GM12878 (cell line): ENCODE results near the gene CNOT8. TPM values are rescaled to one million over a fixed set of nuclear protein-coding genes. Genes with fewer than 3 reads are reported as not detected.

Experiments used
- ATAC-seq: fragments of 200-7000 bp; cut with Tn5 transposase; 3 replicates; pipeline ENCODE4 v1.9.1; 2020; ENCODE audit warnings: mild to moderate bottlenecking, moderate library complexity
- BruUV-seq: library from RNA; stranded (reverse); fragments of 400-500 nt; replicated peaks from 2 replicates; lab custom pipeline; 2021; lab: Mats Ljungman, UMichigan
- CTCF ChIA-PET: fragments of 300-600 bp; sonication (Branson Sonifier 250); formaldehyde crosslinking; extraction: SDS; loops from one replicate; lab custom pipeline; 2021; ENCODE audit warnings: inconsistent platforms; lab: Yijun Ruan, JAX
- POLR2A ChIA-PET: fragments of 350-600 bp; formaldehyde crosslinking; extraction: SDS; loops from one replicate; lab custom pipeline; 2021; ENCODE audit warnings: inconsistent platforms; lab: Charles Lee
- RAD21 ChIA-PET: fragments of 300-600 bp; sonication (Branson Sonifier 250); formaldehyde crosslinking; loops from one replicate; lab custom pipeline; 2023; ENCODE audit warnings: antibody characterized with exemption; ENCODE audit not compliant: unreplicated experiment; lab: Charles Lee
- SMC1A ChIA-PET: fragments of 300-600 bp; sonication (Branson Sonifier 250); formaldehyde crosslinking; loops from one replicate; lab custom pipeline; 2023; ENCODE audit not compliant: unreplicated experiment, uncharacterized antibody; lab: Charles Lee
- DNase-seq: peaks from one replicate; pipeline ENCODE4 v3.0.0-alpha.2; 2011; ENCODE audit warnings: low read depth, low spot score
- FAIRE-seq: peaks from 3 replicates; lab custom pipeline; 2011; peaks lifted over from hg19 to GRCh38; lab: Jason Lieb, UNC
- H2AFZ ChIP-seq: 2 replicates; pipeline ENCODE4 v1.6.0; 2011; ENCODE audit warnings: low read depth, low read length, control low read depth; ENCODE audit not compliant: control insufficient read depth
- H3K27ac ChIP-seq: 2 replicates; pipeline ENCODE4 v1.5.1; 2011; ENCODE audit warnings: control low read depth; ENCODE audit not compliant: control insufficient read depth, insufficient read depth
- H3K27me3 ChIP-seq, 2 experiments: replicated peaks in 1 of 2; 2 replicates each; pipeline versions ENCODE4 v1.6.0 to v1.6.1; 2011; ENCODE audit warnings: low read length in 1 of 2; ENCODE audit not compliant: control insufficient read depth in 2 of 2, insufficient read depth in 2 of 2
- H3K36me3 ChIP-seq, 2 experiments: 2 replicates each; pipeline ENCODE4 v1.5.1; 2011; ENCODE audit warnings: low read length in 1 of 2; ENCODE audit not compliant: control insufficient read depth in 2 of 2, insufficient read depth in 2 of 2
- H3K4me1 ChIP-seq: 2 replicates; pipeline ENCODE4 v1.6.1; 2011; ENCODE audit warnings: mild to moderate bottlenecking, low read length, moderate library complexity, mixed read lengths; ENCODE audit not compliant: control insufficient read depth, insufficient read depth
- H3K4me2 ChIP-seq: 2 replicates; pipeline ENCODE4 v1.6.0; 2011; ENCODE audit warnings: control low read depth; ENCODE audit not compliant: control insufficient read depth, insufficient read depth
- H3K4me3 ChIP-seq: fragments of 200-600 bp; sonication (generic); 2 replicates; pipeline ENCODE4 v1.5.1; 2016
- H3K79me2 ChIP-seq: 2 replicates; pipeline ENCODE4 v1.6.0; 2011; ENCODE audit warnings: low read length; ENCODE audit not compliant: control insufficient read depth, insufficient read depth
- H3K9ac ChIP-seq: 2 replicates; pipeline ENCODE4 v1.8.0; 2011; ENCODE audit warnings: low read length, control low read depth, mixed read lengths; ENCODE audit not compliant: control insufficient read depth, insufficient read depth
- H3K9me3 ChIP-seq: replicated peaks from 3 replicates; pipeline ENCODE4 v1.5.1; 2011; ENCODE audit warnings: mild to moderate bottlenecking, low read length; ENCODE audit not compliant: control insufficient read depth, insufficient read depth
- H4K20me1 ChIP-seq: 2 replicates; pipeline ENCODE4 v1.6.0; 2011; ENCODE audit not compliant: control insufficient read depth, insufficient read depth
- BMI1 ChIP-seq: fragments of 450-650 bp; IDR thresholded peaks from 2 replicates; pipeline ENCODE4 v1.6.1; 2016; ENCODE audit warnings: mild to moderate bottlenecking, moderate library complexity, borderline replicate concordance
- CREB1 ChIP-seq: IDR thresholded peaks from 2 replicates; pipeline ENCODE4 v1.6.1; 2012; ENCODE audit warnings: low read depth, mild to moderate bottlenecking, inconsistent platforms
- EED ChIP-seq: sonication (generic); IDR thresholded peaks from 2 replicates; pipeline ENCODE4 v1.6.1; 2016; ENCODE audit warnings: antibody characterized with exemption, low read depth
- HDAC6 ChIP-seq: fragments of 200-600 bp; sonication (generic); IDR thresholded peaks from one replicate; pipeline ENCODE4 v1.8.0; 2017; ENCODE audit warnings: antibody characterized with exemption; ENCODE audit not compliant: unreplicated experiment
- HSF1 ChIP-seq: fragments of 150-350 bp; IDR thresholded peaks from 2 replicates; pipeline ENCODE4 v1.6.1; 2014; ENCODE audit warnings: mild to moderate bottlenecking, low read depth, low read length
- IKZF2 ChIP-seq, 2 experiments: fragments of 450-650 bp; IDR thresholded peaks; 2 replicates each; pipeline ENCODE4 v1.6.1; 2017; ENCODE audit warnings: mild to moderate bottlenecking in 2 of 2, moderate library complexity in 2 of 2
- IRF5 ChIP-seq: fragments of 450-650 bp; IDR thresholded peaks from 2 replicates; pipeline ENCODE4 v1.6.1; 2017; ENCODE audit warnings: borderline replicate concordance
- KLF5 ChIP-seq: fragments of 450-650 bp; IDR thresholded peaks from 2 replicates; pipeline ENCODE4 v1.6.1; 2014; ENCODE audit warnings: mild to moderate bottlenecking; ENCODE audit not compliant: partially characterized antibody
- MAX ChIP-seq: IDR thresholded peaks from 2 replicates; pipeline ENCODE4 v1.6.1; 2012; ENCODE audit warnings: low read depth, low read length, improper control_type of control experiment
- MLLT1 ChIP-seq: fragments of 450-650 bp; IDR thresholded peaks from 2 replicates; pipeline ENCODE4 v1.6.1; 2016; ENCODE audit warnings: mild to moderate bottlenecking
- MYB ChIP-seq: fragments of 150-350 bp; IDR thresholded peaks from 2 replicates; pipeline ENCODE4 v1.6.1; 2014; ENCODE audit warnings: mild to moderate bottlenecking, low read depth, low read length, borderline replicate concordance
- NFYB ChIP-seq: IDR thresholded peaks from 2 replicates; pipeline ENCODE4 v1.6.1; 2011; ENCODE audit warnings: low read depth, mild to moderate bottlenecking, low read length, improper control_type of control experiment, moderate library complexity; ENCODE audit not compliant: insufficient read depth
- POLR2AphosphoS5 ChIP-seq: IDR thresholded peaks from 2 replicates; pipeline ENCODE4 v1.6.1; 2011; ENCODE audit warnings: mild to moderate bottlenecking, low read length, inconsistent platforms
- RBBP5 ChIP-seq: fragments of 200-600 bp; sonication (generic); conservative IDR thresholded peaks from 2 replicates; pipeline ENCODE4 v1.6.1; 2016
- RUNX3 ChIP-seq: IDR thresholded peaks from 2 replicates; pipeline ENCODE4 v1.6.1; 2012; ENCODE audit warnings: low read length, inconsistent platforms
- USF1 ChIP-seq: IDR thresholded peaks from 2 replicates; pipeline ENCODE4 v1.6.1; 2011; ENCODE audit warnings: borderline replicate concordance, low read depth, mild to moderate bottlenecking, moderate library complexity, mixed read lengths, low read length; ENCODE audit not compliant: insufficient read depth; ENCODE audit errors: extremely low read length
- ZNF622 ChIP-seq: fragments of 450-650 bp; IDR thresholded peaks from 2 replicates; pipeline ENCODE4 v1.6.1; 2017; ENCODE audit warnings: mild to moderate bottlenecking, inconsistent platforms
- WGBS: methylation state at CpG from one replicate; pipeline ENCODE4 v1.1.6; 2016; ENCODE audit warnings: low lambda C conversion rate; ENCODE audit not compliant: insufficient replicate concordance, insufficient coverage; ENCODE audit errors: missing lambda C conversion rate; 5-methylcytosine and 5-hydroxymethylcytosine counted together
- in situ Hi-C: fragments of 300-500 bp; cut with MboI; formaldehyde crosslinking; loops from 9 replicates; pipeline ENCODE4 v1.14.3; 2018; ENCODE audit warnings: mixed read lengths
- intact Hi-C: fragments of 100-400 bp; cut with micrococcal nuclease; formaldehyde crosslinking; loops from one replicate; pipeline ENCODE4 v1.14.2; 2022; ENCODE audit not compliant: unreplicated experiment
- polyA plus RNA-seq, 11 experiments: library from polyadenylated mRNA; depleted of rRNA in 4 of 11; unstranded in 6 of 11; stranded (reverse) in 5 of 11; fragments of >200 nt; fragmentation: Nextera tagmentation in 4 of 11; fragmentation: Illumina TruSeq in 1 of 11; extraction: Ambion mirVana in 4 of 11; extraction: Trizol in 1 of 11; gene quantifications; 1 replicate in 1 of 11; 2 replicates in 10 of 11; pipeline versions ENCODE4 v1.2.1 to v1.2.3, GENCODE V29; 2011 to 2016; ENCODE audit warnings: inconsistent platforms in 2 of 11, missing spikeins in 2 of 11, low read depth in 1 of 11
- total RNA-seq, 4 experiments: library from RNA; depleted of rRNA in 3 of 4; stranded (reverse); fragments of >200 nt in 3 of 4; fragmentation: Illumina TruSeq in 1 of 4; extraction: Trizol in 1 of 4; gene quantifications; 2 replicates each; pipeline versions ENCODE4 v1.2.1 to v1.2.3, GENCODE V29; 2013 to 2021

CNOT8 gene
- total and polyA plus RNA-seq, 10 of the 15 experiments (the other 5 are each of a cell fraction or from before 2014, with no cell fraction given), result 13.2 to 57.1 (median 39.0) TPM

- RAD21 ChIA-PET, result no interaction called here
Observed at GRCh38 chr5:154862766-154863165, 4.3 kb downstream of the CNOT8 start.

More at GRCh38 chr5:154862766-154863165, 4.3 kb downstream of the CNOT8 start:
- no peak overlapping the region for H3K9ac ChIP-seq
- ATAC-seq, result no peak
- 2% methylated on average over 2 of the region's 2 CpGs for WGBS
- peaks cover 1 to 4% of the 10 kb centered on the region in 2 experiments for H3K36me3 ChIP-seq
- TF ChIP-seq IKZF2 (IDR thresholded peaks at IDR 0.05) (peak; percentile 16 to 44; a peak in 2 of 4 replicates), RBBP5 (no peak), USF1 (no peak), MLLT1 (no peak), CREB1 (no peak), HDAC6 (no peak), IRF5 (no peak), MYB (no peak), POLR2AphosphoS5 (no peak), NFYB (no peak), KLF5 (no peak), MAX (no peak), ZNF622 (no peak), RUNX3 (peak; percentile 15; the same call in 1 of the 2 replicates), HSF1 (no peak), BMI1 (no peak), EED (no peak)
- H3K9me3 ChIP-seq, result no peaks in the 10 kb centered on the region
- SMC1A ChIA-PET, result no interaction called here
- no peak overlapping the region for H2AFZ ChIP-seq
- CTCF ChIA-PET, result interaction anchor here (0.6 to 1.6 kb wide), 3 partner anchors 19 to 55 kb away, joined by 3 to 5 read pairs (median 4); no protein-coding TSS in a partner anchor
- H3K27me3 ChIP-seq, result no peaks in the 10 kb centered on the region
- intact Hi-C loops (loop anchor here (5.0 kb wide), 1 partner anchor 210 kb away; no protein-coding TSS in a partner anchor), in situ Hi-C loops (loop anchor here (5.0 kb wide), 1 partner anchor 110 kb away; no protein-coding TSS in a partner anchor)
- peaks cover 17% of the 10 kb centered on the region for H3K4me1 ChIP-seq
- H4K20me1 ChIP-seq, result no peaks in the 10 kb centered on the region; the same call in 1 of the 2 replicates
- POLR2A ChIA-PET, result interaction anchor here (0.6 to 1.0 kb wide), 2 partner anchors 101 to 215 kb away, joined by 3 read pairs; no protein-coding TSS in a partner anchor
- H3K4me2 ChIP-seq, result peak overlapping the region; percentile 77
- H3K27ac ChIP-seq, result 0 out of 2 replicates have a peak overlapping the region, but pooled peaks have one; percentile 18
- BruUV-seq, result no TSS peak
- no peak for FAIRE-seq
- H3K4me3 ChIP-seq, result peak overlapping the region; percentile 12; the same call in 1 of the 2 replicates
- DNase-seq, result peak; percentile 27
- peaks cover 53% of the 10 kb centered on the region for H3K79me2 ChIP-seq
